Muscle of back (tissue), 11 donors: ENCODE data around the gene AMPH. TPM values are rescaled to one million over a fixed set of nuclear protein-coding genes. Genes with fewer than 3 reads are reported as not detected.

ENCODE experiments used
- DNase-seq, 3 donors: peaks; one replicate each; pipeline versions ENCODE4 v3.0.0 to v3.0.0-alpha.2; 2013
- polyA plus RNA-seq, 10 donors: library from polyadenylated mRNA; unstranded; fragments of 120-200 nt; gene quantifications; one replicate each; pipeline ENCODE4 v1.2.1, GENCODE V29; 2013; ENCODE audit not compliant: insufficient read length in 10 of 10

The AMPH gene
- polyA plus RNA-seq, 10 donors, result 6.0 to 13.7 (median 10.2) TPM

DNA sequence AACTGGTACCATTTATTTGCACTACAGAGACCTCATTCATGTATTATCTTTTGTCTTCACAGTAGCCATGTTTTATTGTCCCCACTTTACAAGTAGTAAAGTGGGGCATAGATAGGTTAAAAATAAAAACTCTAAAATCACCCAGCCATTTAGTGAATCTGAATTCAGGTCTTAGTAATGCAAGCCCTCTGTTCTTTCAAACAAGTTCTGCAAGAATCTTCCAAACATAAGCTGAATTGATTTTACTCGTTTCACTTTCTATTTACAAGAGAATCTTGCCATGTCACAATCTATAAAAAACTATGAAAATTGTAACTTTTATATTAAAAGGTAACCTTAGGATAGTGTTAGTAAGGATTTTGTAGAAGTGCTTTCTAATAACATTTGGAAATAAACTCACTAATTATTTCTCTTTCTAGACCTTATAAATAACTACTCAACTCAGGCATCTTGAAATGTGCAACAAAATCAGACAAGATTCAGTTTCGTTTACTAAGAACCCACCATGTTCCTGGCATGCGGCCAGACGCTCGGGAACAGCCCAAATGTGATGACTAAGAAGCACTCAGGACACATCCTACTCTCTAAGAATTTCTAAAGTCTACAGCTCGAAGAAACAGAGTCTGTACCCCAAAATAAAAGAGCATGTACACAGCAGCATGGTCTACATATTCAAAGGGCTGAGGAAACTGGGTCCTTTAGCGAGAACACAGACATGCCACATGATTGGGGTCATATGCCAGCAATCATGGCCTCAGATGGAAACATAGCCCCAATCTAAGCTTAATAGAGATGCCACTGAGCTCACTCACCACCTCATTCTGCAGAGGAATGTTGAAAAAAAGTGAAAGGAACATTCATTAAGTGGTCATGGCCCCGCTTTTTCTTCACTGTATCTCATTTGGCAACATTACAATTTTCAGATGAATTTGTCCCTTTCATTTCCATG lies 167.6 kb downstream of the AMPH start:
- peak in 2 of 3 donors; percentile 16 to 31 for DNase-seq

DNA sequence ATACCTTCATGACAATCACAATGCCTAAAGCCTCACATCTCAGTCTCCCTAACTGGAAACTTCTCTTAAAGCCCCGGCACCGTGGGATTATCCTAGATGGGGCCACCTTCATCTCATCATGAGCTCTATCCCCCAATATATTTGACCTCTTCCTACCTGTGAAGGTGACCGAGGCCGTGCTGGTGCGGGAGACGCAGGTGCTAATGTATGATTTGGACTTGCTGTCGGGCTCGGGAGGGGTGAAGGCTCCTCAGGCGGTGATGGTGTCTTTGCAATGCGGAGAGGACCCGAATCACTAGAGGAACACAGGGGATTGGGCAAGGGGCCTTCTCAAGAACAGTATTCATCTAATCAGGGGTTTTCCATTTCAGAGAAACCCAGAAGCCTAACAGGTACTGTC lies 168.4 kb downstream of the AMPH start:
- no peak for DNase-seq

DNA sequence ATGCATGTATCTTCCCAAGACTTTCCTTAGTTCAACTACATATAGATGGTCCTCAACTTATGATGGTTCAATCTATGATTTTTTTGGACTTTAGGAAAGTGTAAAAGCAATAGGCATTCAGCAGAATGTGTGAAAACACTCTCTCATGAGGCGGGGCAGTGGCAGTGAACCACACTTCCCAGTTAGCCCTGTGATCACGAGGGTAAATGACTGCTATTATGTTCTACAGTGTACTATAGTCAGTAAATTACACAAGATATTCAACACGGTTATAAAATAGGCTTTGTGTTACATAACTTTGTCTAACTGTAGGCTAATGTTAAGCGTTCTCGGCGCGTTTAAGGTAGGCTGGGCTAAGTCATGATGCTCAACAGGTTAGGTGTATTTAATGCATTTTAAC lies 169.3 kb downstream of the AMPH start:
- DNase-seq, result no peak

DNA sequence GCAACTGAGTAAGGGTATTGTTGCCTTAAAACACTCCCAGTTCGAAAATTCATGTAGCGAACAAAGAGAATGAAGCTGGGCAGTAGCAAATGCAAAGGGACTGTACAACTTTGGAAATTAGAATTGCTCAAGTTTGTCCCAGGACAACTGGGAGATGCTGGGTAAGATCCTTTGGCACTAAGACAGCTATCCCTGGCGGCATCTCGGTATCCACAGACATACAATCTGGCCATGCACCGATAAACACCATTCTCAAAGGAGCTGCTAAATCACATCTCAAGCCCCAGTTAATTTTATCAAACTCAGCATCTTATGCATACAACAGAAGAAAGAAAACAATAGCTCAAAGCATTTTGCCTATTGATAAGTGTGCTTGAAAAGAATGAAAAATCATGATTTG lies 177.3 kb downstream of the AMPH start:
- no peak for DNase-seq

DNA sequence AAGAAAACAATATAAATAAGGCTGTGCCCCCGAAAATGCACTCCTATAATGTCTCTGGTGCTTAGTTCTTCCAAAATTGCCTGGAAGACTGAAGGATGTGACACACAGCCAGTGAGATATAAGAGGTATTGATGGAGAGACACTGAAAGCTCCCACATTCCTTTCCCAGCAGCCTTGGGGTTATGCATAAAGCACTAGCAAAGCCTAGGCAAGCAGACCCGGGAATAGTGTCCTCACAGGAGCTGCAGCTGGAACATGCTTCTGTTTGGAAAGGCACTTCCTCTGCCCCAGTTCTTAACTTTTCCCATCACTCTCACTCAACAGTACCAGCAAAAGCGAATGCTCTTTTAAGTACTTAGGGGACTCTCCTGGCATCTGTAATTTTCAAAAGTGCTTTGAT lies 178.0 kb downstream of the AMPH start:
- DNase-seq, result peak in 2 of 3 donors; percentile 17 to 28

DNA sequence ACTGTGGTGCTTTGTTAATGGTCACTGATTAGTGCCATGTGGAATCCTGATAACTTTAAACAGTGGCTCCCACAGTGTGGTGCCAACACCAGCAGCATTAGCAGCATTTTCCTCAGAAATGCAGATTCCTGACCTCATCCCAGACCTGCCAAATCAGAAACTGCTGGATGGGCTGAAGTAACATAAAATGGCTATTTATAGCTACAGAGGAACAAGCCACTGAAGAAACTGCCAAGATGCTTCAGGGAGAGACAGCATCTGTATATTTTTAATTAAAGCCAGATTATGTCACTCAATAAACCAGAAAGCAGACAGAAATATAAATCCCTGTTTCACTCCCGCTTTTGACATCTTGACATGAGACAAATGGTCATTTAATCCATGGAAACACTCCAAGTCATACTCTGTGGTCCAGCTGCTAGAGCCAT lies 178.5 kb downstream of the AMPH start:
- peak; percentile 57 to 82 (median 71) for DNase-seq

DNA sequence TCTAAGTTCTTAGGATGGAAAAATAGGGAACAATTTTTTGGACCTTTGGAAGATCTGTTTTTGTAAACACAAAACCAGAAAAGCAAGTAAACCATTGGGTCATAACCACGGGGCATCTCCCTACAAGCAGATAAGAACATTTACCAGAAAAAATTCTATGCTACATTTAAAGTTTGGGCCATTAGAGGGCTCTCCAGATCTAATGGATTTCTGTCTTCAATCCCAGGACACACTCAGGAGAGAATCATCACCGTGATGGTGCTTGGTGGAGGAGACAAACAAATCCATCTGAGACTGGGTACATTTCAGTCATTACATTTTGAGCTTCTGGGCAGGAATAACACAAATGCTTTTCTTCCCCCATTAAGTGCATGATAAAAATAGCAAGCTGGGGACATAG lies 179.3 kb downstream of the AMPH start:
- DNase-seq, result peak; percentile 31 to 59 (median 41)

DNA sequence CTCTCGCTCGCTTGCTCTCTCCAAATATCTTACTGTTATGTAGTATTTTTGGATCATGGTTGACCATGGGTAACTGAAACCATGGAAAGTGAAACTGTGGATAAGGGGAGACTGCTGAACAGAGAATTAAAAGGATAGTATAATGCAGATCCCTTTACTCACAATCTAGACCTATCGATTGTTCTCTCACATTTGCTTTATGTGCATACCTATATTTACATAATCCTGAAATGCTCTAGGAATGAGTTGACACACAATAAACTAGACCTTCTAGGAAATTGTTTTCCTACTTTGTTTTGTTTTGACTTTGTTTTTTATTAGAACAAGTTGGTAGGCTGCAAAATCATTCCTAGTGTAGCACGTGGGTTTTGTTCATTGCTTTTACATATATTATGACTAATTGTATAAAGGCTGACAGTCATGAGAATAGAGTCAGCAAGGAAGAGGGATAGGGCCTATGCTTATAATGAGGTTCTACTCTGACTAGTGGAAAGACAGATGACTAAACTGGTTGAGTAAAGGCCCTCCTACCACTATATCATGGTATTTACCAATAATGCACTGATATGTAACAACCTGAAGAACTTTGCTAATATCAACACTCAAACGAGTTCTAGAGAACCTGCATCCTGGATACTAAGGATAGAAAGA lies 182.5 kb downstream of the AMPH start:
- DNase-seq, result no peak

DNA sequence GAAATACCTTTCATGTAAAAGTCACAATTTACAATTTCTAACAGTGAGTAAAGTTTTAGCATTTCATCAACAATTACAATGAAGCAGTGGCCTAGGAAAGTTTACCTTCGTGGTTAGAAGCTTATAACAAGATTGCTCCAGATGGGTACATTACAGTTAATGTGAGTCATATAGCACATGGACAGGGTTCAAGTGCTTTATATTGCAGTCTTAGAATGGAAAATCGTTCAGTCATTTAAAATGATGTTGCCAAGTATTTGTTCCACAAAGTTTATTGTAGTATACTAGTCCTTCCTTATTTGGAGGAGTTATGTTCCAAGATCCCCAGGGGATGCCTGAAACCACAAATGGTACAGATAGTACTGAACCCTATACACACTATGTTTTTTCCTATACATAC lies 183.1 kb downstream of the AMPH start:
- peak in 2 of 3 donors; percentile 46 to 52 for DNase-seq

DNA sequence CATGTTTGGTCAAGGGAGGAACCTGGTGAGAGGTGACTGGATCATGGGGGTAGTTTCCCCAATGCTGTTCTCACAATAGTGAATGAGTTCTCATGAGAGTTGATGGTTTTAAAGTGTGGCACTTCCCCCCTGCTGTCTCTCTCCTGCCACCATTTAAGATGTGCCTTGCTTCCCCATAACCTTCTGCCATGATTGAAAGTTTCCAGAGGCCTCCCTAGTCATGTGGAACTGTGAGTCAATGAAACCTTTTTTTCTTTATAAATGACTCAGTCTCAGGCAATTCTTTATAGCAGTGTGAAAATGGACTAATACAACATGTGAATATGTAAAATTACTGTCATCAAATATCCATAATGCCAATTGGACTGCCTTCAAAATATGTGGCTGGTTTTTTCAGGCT lies 192.2 kb downstream of the AMPH start:
- DNase-seq, result no peak

DNA sequence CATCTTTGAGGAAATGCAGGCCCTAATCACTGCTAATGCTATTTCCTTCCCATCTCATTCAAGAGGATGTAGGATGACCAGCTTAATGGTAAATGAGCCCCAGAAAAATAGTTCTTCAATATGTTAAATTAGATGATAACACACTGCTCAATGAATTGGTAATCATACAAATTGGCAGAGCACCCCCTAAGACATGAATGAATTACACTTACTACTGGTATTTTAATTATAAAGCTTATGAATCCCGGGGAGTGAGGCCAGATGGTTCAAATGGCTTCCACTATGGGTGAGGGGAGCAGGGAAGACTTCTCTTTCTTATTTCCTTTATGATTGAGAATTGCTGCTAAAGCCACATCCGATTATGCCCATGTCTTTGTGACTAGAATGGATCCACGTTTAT lies 198.5 kb downstream of the AMPH start:
- no peak for DNase-seq

DNA sequence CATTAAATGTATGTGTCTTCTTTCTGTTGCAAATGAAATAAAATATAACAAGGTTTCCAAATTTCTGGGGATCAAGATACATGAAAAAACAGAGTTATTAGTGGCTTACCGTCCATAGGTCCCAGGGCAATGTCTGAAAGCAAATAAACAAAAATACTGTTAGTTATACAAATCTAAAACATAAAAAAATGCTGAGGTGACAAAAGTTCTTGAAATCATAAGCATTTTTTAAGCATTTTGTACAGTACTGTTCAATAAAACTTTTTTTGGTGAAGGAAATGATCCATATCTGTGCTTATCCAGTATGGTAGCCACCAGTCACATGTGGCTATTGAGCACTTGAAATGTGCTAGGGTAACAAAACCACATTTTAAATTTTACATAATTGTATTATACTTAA lies 199.1 kb downstream of the AMPH start:
- DNase-seq, result no peak

DNA sequence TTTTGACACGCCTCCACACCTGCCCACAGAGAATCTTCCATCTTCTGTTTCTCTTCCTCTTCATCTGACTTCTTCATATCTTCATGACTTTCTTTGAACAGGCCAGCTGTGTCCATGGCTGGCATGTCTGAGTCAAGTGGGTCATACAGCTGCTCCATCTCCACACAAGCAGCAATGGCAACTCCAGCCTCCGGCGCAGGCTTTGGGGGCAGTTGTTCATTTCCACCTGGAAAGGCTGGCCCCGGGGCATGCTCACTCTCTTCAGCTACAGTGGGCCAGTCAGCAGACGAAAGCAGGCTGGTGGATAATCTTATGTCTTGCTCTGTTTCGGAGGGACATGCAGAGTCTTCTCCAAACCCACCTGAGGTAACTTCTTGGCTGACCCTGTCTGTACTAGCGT lies 202.1 kb downstream of the AMPH start:
- no peak for DNase-seq

DNA sequence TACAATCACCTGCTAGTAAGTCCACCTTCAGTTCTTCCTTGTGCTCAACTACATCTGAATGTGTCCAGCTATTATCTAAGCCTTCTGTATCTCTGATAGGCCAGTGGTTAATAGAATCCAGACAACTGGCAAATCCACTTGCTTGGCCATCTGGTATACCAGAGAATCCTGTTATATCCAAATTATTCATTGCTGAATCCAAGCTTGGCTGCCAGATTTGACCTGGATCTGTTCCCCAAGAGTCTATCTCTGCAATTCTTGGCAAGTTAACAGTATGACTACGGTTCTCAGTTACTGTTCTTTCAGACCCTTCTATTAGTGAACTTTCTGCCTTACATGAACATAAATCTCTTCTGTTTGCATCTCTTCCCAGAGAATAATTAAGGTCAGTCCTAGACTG lies 203.1 kb downstream of the AMPH start:
- DNase-seq, result peak; percentile 51 to 87 (median 71)

DNA sequence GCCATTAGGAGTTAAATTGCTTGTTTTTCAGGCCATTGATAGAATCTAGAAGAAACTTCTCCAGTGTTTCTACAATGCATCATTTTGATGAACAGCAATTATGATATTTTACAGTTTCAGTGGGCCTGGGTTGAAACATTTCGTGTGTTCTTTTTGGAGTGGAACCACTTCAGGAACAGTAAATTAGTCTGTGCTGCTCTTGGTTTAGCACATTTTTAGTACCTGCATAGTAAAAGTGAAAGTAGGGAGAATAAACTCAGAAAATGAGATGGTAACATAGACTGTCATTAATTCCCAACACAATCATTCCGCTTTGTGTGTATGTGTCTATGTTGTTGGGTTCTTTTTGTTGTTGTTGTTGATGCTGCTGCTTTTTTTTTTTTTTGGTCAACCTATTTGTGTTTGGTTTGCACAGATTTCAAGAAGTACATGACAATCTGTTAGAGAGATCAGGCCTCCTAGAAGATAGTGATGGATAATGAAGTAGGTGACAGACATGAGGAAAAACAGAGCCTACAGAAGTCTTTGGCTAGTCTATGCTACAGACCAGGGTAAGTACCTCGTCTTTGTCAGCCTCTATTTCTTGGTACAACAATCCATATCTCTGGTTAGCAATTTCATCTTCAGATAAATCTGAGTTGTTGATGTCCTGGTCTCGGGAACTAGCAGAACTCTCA lies 203.8 kb downstream of the AMPH start:
- no peak for DNase-seq

DNA sequence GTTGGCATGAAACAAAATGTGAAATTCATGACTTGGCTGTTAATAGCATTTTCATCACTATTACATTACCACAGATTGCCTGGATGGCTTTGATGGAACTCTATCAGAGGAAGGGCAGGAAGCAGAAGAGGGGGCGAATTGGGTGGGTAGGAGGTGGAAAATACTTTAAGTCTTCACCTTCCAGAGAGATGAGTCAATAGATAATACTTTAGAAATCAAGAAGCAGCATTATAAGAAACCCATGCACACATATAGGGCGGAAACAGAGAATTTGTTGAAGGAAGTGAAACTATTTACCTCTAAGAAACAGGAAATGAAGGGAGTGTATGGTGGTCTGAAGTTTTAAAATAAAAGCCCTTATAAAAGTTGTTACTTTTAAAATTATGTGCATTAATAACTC lies 205.7 kb downstream of the AMPH start:
- no peak for DNase-seq

DNA sequence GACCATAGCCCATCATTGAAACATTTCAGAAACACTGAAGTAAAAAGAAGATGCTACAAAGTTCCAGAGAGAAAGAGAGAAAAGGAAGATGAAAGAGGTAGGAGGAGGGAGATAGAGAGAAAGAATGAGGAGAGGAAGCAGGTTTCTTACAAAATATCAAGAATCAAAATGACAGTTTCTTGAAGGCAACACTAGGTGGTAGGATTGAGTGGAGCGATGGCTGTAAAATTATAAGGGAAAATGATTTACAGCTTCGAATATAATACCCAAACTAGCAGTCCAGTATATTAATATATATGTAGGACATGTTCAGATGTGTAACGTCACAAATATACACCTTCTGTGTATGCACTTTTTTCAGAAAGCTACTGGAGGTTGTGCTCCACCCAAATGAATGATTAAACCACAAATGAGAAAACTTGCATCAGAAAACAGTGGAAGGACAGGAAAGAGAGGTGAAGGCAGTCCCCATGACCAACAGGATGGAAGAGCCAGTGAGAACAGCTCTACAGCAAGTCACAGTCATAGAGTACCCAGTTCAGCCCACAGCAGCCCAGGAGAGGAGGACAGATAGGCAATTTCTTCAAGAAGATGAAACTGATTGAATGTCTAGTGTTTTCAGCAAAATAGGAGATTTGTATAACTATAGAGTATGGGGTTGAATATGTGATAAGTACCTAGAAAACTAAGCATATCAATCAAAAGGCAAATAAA lies 206.3 kb downstream of the AMPH start:
- no peak for DNase-seq

DNA sequence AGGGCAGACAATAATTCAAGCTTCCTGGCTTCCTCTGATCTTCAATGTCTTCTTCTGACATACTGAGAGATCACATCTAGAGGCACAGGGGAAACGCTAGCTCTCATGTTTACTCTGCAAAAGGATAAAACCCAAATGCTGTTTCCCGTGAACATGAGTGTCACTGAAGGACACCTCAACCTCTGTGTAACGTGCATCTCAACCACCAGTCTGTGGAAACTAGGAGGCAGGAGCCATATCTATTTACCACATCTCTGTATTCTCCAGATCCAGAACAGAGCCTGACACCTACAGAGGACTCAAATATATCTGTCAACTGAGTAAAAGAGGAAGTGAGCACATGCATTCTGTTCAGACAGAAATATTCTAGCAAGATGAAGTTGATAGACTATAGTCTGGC lies 217.4 kb downstream of the AMPH start:
- DNase-seq, result no peak

DNA sequence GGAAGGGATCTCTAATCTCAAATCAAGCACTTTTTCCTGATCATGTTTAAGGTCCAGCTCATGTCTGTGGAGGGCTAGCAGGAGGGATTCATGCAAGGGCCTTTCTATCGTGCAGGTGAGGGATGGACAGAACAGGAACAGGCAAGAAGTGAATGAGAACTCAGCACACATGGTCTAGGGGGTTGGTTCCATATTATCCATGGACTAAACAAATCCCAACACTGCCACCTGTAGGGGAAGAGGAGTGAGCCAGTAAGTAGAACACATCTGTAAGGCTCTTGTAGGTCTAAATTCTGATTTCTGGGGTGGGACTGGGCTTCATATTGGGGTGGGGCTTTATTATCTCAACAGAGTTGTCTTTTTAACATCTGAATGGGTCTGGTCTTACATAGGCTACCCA lies 219.8 kb downstream of the AMPH start:
- no peak for DNase-seq

DNA sequence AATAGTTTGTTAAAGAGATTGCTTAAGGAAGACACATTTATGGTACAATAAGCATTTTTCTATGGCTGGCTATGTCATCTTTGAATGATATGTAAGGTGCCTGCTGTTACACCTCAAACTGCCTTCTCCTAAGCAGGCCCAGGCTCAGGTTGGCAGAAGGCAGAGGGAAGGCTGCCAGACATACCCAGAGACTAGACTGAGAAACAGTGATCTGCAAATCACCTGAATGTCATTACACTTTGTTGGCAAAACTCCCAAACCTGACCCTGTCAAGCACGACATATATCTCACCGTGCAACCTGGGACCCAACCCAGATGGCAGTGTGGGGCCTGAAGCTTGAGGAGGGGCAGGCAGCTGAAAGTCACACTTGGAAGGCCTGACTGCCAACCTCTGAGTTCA lies 221.1 kb downstream of the AMPH start:
- no peak for DNase-seq

DNA sequence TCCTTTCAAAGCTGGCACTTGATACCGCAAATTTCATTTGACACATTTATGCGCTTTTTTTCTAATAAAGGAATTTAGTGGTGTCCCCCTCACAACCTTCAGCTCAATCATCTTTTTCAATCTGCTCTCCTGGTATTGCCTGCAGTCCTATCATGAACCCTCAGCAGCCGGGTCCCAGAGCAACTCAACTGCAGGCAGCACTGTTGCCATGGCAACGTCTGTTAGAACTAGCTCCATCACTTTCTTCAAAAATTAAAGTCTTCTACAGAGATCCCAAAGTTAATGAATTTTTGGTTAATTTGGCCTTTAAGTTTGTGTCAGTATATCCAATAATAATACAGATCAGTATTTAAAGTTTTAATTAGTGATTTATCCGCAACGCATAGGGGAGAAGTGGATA lies 221.6 kb downstream of the AMPH start:
- no peak for DNase-seq

DNA sequence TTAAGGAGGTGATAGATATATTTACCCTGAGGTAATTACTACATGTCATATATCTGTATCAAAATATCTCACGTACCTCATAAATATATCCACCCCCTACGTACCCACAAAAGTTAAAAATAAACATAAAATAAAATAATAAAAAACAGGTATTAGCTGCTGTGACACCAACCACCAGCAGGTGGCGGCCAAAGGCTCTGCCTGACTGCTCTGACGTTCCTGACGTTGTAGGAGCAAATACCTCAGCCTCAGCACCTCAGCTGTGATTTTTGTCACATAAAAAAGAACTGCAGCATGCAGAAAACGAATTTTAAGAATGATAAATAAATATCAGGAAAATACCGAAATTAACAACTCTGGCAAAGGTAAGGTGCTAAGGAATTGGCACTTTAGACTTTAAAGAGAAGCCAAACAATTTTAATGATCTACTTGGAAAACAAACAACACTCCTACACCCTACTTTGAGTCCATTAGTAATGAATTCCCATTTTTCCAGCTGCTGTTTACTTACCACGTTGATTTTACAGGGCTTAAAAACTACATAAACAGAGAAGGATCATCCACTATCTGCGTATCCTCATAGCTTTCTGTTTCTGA lies 232.3 kb downstream of the AMPH start:
- DNase-seq, result peak; percentile 20 to 51 (median 30)
